Measurements from ENCODE around the gene BATF. TPM values are rescaled to one million over a fixed set of nuclear protein-coding genes. Genes with fewer than 3 reads are reported as not detected.

BATF gene
- total and polyA plus RNA-seq, 4 donors = 2.1 to 8.0 (median 2.9) TPM

DNA sequence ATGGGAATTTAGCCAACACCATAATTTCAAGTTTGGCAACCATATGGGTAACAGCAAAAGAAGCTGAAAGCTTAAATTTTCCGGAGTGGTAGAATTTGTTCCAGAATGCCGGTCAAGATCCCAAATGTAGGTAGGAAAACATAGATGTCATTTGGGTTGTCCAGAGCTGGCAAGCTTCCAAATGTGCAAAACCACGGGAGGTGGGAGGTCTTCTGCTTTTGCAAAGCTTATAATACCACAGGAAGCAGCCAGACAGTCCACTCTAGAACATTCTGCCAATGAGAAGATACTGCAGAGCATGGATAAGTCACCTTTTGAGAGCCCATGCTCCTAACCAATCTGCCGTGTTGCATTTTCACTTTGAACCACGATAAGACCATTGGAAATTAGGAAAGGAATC lies 26.4 kb upstream of the BATF start:
- WGBS, 2 donors = 65 to 80% methylated on average over 5 of the region's 5 CpGs
- Histone ChIP-seq H3K27me3 (ENCODE audit: control insufficient read depth in 1 of 2, insufficient read depth in 2 of 2, low read length in 1 of 2) (no peaks in the 10 kb centered on the region), H3K36me3 (ENCODE audit: control insufficient read depth in 1 of 2, insufficient read depth in 2 of 2, low read length in 1 of 2) (no peaks in the 10 kb centered on the region), H3K4me1 (ENCODE audit: control insufficient read depth in 1 of 2, insufficient read depth in 2 of 2, low read length in 2 of 2) (no peaks in the 10 kb centered on the region), H3K4me3 (ENCODE audit: low read length in 2 of 2) (no peak overlapping the region), H3K27ac (ENCODE audit: low read depth in 1 of 2, low read length in 2 of 2) (no peak overlapping the region), H3K9me3 (ENCODE audit: control insufficient read depth, low read length) (no peaks in the 10 kb centered on the region)
- intact Hi-C loops (cut with DNase I) = no loop called here
- DNase-seq = no peak
- ATAC-seq (ENCODE audit: low FRiP score) = no peak

DNA sequence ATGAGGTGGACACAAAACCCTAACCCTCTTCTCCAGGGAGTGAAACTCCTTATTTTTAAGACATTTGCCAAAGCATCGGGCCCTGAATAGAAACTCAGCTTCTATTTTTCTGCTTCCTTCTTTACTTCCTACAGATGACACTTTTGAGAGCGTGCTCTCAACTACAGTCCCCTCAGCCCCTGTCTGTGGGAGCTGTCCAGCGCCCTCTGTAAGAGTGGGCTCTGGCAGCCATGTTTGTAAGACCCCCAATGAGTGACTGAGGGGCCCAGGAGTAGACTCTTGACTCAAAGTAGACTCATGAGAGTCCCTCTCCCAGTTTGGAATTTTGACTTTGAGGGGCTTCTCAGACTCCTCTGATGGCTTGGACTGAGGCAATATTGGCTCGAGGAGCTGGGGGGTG lies 25.5 kb upstream of the BATF start:
- intact Hi-C loops (cut with DNase I) = no loop called here
- no peak overlapping the region for H3K27ac ChIP-seq (ENCODE audit: low read depth in 1 of 2, low read length in 2 of 2)
- H3K9me3 ChIP-seq (ENCODE audit: control insufficient read depth, low read length) = no peaks in the 10 kb centered on the region
- H3K27me3 ChIP-seq (ENCODE audit: control insufficient read depth in 1 of 2, insufficient read depth in 2 of 2, low read length in 1 of 2) = no peaks in the 10 kb centered on the region
- ATAC-seq (ENCODE audit: low FRiP score) (no peak), DNase-seq (no peak)
- 93 to 96% methylated on average over 4 of the region's 4 CpGs for WGBS, 2 donors
- H3K4me3 ChIP-seq (ENCODE audit: low read length in 2 of 2) = no peak overlapping the region
- no peaks in the 10 kb centered on the region for H3K36me3 ChIP-seq (ENCODE audit: control insufficient read depth in 1 of 2, insufficient read depth in 2 of 2, low read length in 1 of 2)
- H3K4me1 ChIP-seq (ENCODE audit: control insufficient read depth in 1 of 2, insufficient read depth in 2 of 2, low read length in 2 of 2) = no peaks in the 10 kb centered on the region

- WGBS, 2 donors = 90 to 91% methylated on average over 4 of the region's 4 CpGs
- Histone ChIP-seq H3K27me3 (ENCODE audit: control insufficient read depth in 1 of 2, insufficient read depth in 2 of 2, low read length in 1 of 2) (no peaks in the 10 kb centered on the region), H3K4me1 (ENCODE audit: control insufficient read depth in 1 of 2, insufficient read depth in 2 of 2, low read length in 2 of 2) (no peaks in the 10 kb centered on the region), H3K36me3 (ENCODE audit: control insufficient read depth in 1 of 2, insufficient read depth in 2 of 2, low read length in 1 of 2) (no peaks in the 10 kb centered on the region), H3K9me3 (ENCODE audit: control insufficient read depth, low read length) (no peaks in the 10 kb centered on the region), H3K4me3 (ENCODE audit: low read length in 2 of 2) (no peak overlapping the region), H3K27ac (ENCODE audit: low read depth in 1 of 2, low read length in 2 of 2) (no peak overlapping the region)
- intact Hi-C loops (cut with DNase I) = no loop called here
- no peak for ATAC-seq (ENCODE audit: low FRiP score)
- DNase-seq = no peak
Measured at GRCh38 chr14:75497191-75497590, 25.1 kb upstream of the BATF start.

DNA sequence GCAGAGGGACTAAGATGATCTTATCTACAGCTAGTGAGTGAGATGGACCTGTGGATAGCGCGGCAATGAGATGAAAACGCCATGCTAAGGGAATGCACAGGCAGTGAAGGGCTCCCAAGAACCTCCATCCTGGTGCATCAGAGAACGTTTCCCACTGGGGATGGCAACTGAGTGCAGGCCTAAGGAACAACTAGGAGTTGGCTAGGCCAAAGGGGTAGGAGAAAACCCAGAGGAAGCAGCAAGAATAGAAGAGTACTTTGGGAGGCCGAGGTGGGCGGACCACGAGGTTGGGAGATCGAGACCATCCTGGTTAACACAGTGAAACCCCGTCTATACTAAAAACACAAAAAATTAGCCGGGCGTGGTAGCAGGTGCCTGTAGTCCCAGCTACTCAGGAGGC lies 24.6 kb upstream of the BATF start:
- H3K4me1 ChIP-seq (ENCODE audit: control insufficient read depth in 1 of 2, insufficient read depth in 2 of 2, low read length in 2 of 2) = no peaks in the 10 kb centered on the region
- H3K27me3 ChIP-seq (ENCODE audit: control insufficient read depth in 1 of 2, insufficient read depth in 2 of 2, low read length in 1 of 2) = no peaks in the 10 kb centered on the region
- no peak overlapping the region for H3K4me3 ChIP-seq (ENCODE audit: low read length in 2 of 2)
- WGBS, 2 donors = 95 to 96% methylated on average over 11 of the region's 11 CpGs
- intact Hi-C loops (cut with DNase I) = no loop called here
- no peak overlapping the region for H3K27ac ChIP-seq (ENCODE audit: low read depth in 1 of 2, low read length in 2 of 2)
- H3K9me3 ChIP-seq (ENCODE audit: control insufficient read depth, low read length) = no peaks in the 10 kb centered on the region
- no peaks in the 10 kb centered on the region for H3K36me3 ChIP-seq (ENCODE audit: control insufficient read depth in 1 of 2, insufficient read depth in 2 of 2, low read length in 1 of 2)
- ATAC-seq (ENCODE audit: low FRiP score) = no peak
- DNase-seq = no peak

GRCh38 chr14:75499084-75499875 lies 23.0 kb upstream of the BATF start:
- 88 to 89% methylated on average over 16 of the region's 16 CpGs for WGBS, 2 donors
- Histone ChIP-seq H3K36me3 (ENCODE audit: control insufficient read depth in 1 of 2, insufficient read depth in 2 of 2, low read length in 1 of 2) (no peaks in the 10 kb centered on the region), H3K27me3 (ENCODE audit: control insufficient read depth in 1 of 2, insufficient read depth in 2 of 2, low read length in 1 of 2) (no peaks in the 10 kb centered on the region), H3K27ac (ENCODE audit: low read depth in 1 of 2, low read length in 2 of 2) (no peak overlapping the region), H3K9me3 (ENCODE audit: control insufficient read depth, low read length) (no peaks in the 10 kb centered on the region), H3K4me3 (ENCODE audit: low read length in 2 of 2) (no peak overlapping the region), H3K4me1 (ENCODE audit: control insufficient read depth in 1 of 2, insufficient read depth in 2 of 2, low read length in 2 of 2) (no peaks in the 10 kb centered on the region)
- intact Hi-C loops (cut with DNase I) = no loop called here
- DNase-seq = no peak
- ATAC-seq (ENCODE audit: low FRiP score) = no peak

GRCh38 chr14:75501080-75501479 lies 21.2 kb upstream of the BATF start:
- WGBS, 2 donors = 95% methylated on average over 3 of the region's 3 CpGs
- no peaks in the 10 kb centered on the region for H3K27me3 ChIP-seq (ENCODE audit: control insufficient read depth in 1 of 2, insufficient read depth in 2 of 2, low read length in 1 of 2)
- intact Hi-C loops (cut with DNase I) = no loop called here
- DNase-seq = no peak
- no peak overlapping the region for H3K27ac ChIP-seq (ENCODE audit: low read depth in 1 of 2, low read length in 2 of 2)
- H3K4me3 ChIP-seq (ENCODE audit: low read length in 2 of 2) = no peak overlapping the region
- H3K9me3 ChIP-seq (ENCODE audit: control insufficient read depth, low read length) = no peaks in the 10 kb centered on the region
- H3K36me3 ChIP-seq (ENCODE audit: control insufficient read depth in 1 of 2, insufficient read depth in 2 of 2, low read length in 1 of 2) = no peaks in the 10 kb centered on the region
- ATAC-seq (ENCODE audit: low FRiP score) = no peak
- H3K4me1 ChIP-seq (ENCODE audit: control insufficient read depth in 1 of 2, insufficient read depth in 2 of 2, low read length in 2 of 2) = no peaks in the 10 kb centered on the region

DNA sequence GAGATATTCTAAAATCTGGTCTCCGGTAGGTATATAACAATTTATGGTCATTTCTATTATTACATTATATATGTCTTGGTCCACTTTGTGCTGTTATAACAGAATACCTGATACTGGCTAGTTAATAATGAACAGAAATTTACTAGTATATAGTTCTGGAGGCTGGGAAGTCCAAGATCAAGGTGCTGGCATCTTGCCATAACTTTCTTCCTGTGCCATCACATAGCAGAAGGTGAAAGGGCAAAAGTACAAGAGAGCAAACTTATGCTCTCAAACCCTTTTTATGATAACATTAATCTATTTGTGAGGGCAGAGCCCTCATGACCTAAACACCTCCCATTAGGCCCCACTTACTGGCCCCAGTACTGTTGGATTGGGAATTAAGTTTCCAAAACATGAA lies 17.9 kb upstream of the BATF start:
- Histone ChIP-seq H3K36me3 (ENCODE audit: control insufficient read depth in 1 of 2, insufficient read depth in 2 of 2, low read length in 1 of 2) (no peaks in the 10 kb centered on the region), H3K4me1 (ENCODE audit: control insufficient read depth in 1 of 2, insufficient read depth in 2 of 2, low read length in 2 of 2) (no peaks in the 10 kb centered on the region), H3K27me3 (ENCODE audit: control insufficient read depth in 1 of 2, insufficient read depth in 2 of 2, low read length in 1 of 2) (no peaks in the 10 kb centered on the region), H3K4me3 (ENCODE audit: low read length in 2 of 2) (no peak overlapping the region), H3K9me3 (ENCODE audit: control insufficient read depth, low read length) (no peaks in the 10 kb centered on the region), H3K27ac (ENCODE audit: low read depth in 1 of 2, low read length in 2 of 2) (no peak overlapping the region)
- ATAC-seq (ENCODE audit: low FRiP score) (no peak), DNase-seq (no peak)
- WGBS, 2 donors = 96 to 97% methylated on average over 1 of the region's 1 CpG
- intact Hi-C loops (cut with DNase I) = no loop called here

GRCh38 chr14:75506930-75507329 lies 15.3 kb upstream of the BATF start:
- Histone ChIP-seq H3K9me3 (ENCODE audit: control insufficient read depth, low read length) (peaks cover 2% of the 10 kb centered on the region), H3K4me1 (ENCODE audit: control insufficient read depth in 1 of 2, insufficient read depth in 2 of 2, low read length in 2 of 2) (no peaks in the 10 kb centered on the region), H3K4me3 (ENCODE audit: low read length in 2 of 2) (no peak overlapping the region), H3K27me3 (ENCODE audit: control insufficient read depth in 1 of 2, insufficient read depth in 2 of 2, low read length in 1 of 2) (no peaks in the 10 kb centered on the region), H3K36me3 (ENCODE audit: control insufficient read depth in 1 of 2, insufficient read depth in 2 of 2, low read length in 1 of 2) (no peaks in the 10 kb centered on the region), H3K27ac (ENCODE audit: low read depth in 1 of 2, low read length in 2 of 2) (no peak overlapping the region)
- DNase-seq (no peak), ATAC-seq (ENCODE audit: low FRiP score) (no peak)
- intact Hi-C loops (cut with DNase I) = no loop called here
- WGBS, 2 donors = 93 to 95% methylated on average over 1 of the region's 1 CpG

- no peaks in the 10 kb centered on the region for H3K27me3 ChIP-seq (ENCODE audit: control insufficient read depth in 1 of 2, insufficient read depth in 2 of 2, low read length in 1 of 2)
- intact Hi-C loops (cut with DNase I) = no loop called here
Measured at GRCh38 chr14:75510547-75510946, 11.7 kb upstream of the BATF start.

More at GRCh38 chr14:75510547-75510946, 11.7 kb upstream of the BATF start:
- H3K27ac ChIP-seq (ENCODE audit: low read depth in 1 of 2, low read length in 2 of 2) = no peak overlapping the region
- H3K4me1 ChIP-seq (ENCODE audit: control insufficient read depth in 1 of 2, insufficient read depth in 2 of 2, low read length in 2 of 2) = no peaks in the 10 kb centered on the region
- no peak for DNase-seq
- H3K36me3 ChIP-seq (ENCODE audit: control insufficient read depth in 1 of 2, insufficient read depth in 2 of 2, low read length in 1 of 2) = no peaks in the 10 kb centered on the region
- peaks cover 4% of the 10 kb centered on the region for H3K9me3 ChIP-seq (ENCODE audit: control insufficient read depth, low read length)
- 86 to 93% methylated on average over 1 of the region's 1 CpG for WGBS, 2 donors
- H3K4me3 ChIP-seq (ENCODE audit: low read length in 2 of 2) = no peak overlapping the region
- no peak for ATAC-seq (ENCODE audit: low FRiP score)
